Adrenal gland (tissue), 12 donors: ENCODE data around the gene SLC35F1. TPM values are rescaled to one million over a fixed set of nuclear protein-coding genes. Genes with fewer than 3 reads are reported as not detected.

Source experiments
- DNase-seq, 7 donors: peaks; one replicate each; pipeline ENCODE4 v3.0.0-alpha.2; 2019 to 2020
- H3K27ac ChIP-seq, 5 donors: fragments of 200-600 bp; sonication (generic) in 4 of 5; 1 replicate in 3 of 5; 2 replicates in 2 of 5; pipeline versions ENCODE4 v1.5.1 to v1.8.0; 2016 to 2020; ENCODE audit warnings: mild to moderate bottlenecking in 1 of 5
- H3K27me3 ChIP-seq: fragments of 200-600 bp; 2 replicates; pipeline ENCODE4 v1.8.0; 2021
- H3K36me3 ChIP-seq, 2 donors: fragments of 200-600 bp; replicated peaks in 1 of 2; 1 replicate in 1 of 2; 2 replicates in 1 of 2; pipeline versions ENCODE4 v1.5.1 to v1.8.0; 2018 to 2022
- H3K4me1 ChIP-seq, 2 donors: fragments of 200-600 bp; replicated peaks in 1 of 2; 1 replicate in 1 of 2; 2 replicates in 1 of 2; pipeline versions ENCODE4 v1.5.1 to v1.8.0; 2018 to 2021
- H3K4me3 ChIP-seq, 4 donors: fragments of 200-600 bp; sonication (generic) in 3 of 4; one replicate each; pipeline ENCODE4 v1.5.1; 2016 to 2018
- H3K9me3 ChIP-seq, 3 donors: fragments of 200-600 bp; sonication (generic) in 1 of 3; replicated peaks in 1 of 3; 1 replicate in 2 of 3; 2 replicates in 1 of 3; pipeline versions ENCODE4 v1.5.1 to v1.8.0; 2016 to 2021
- CTCF ChIP-seq, 6 experiments: fragments of 450-650 bp in 4 of 6; fragments of 200-600 bp in 2 of 6; sonication (generic) in 1 of 6; IDR thresholded peaks; 1 replicate in 5 of 6; 2 replicates in 1 of 6; pipeline versions ENCODE4 v1.5.1 to v1.8.0; 2016 to 2021; ENCODE audit warnings: antibody characterized with exemption in 6 of 6, mild to moderate bottlenecking in 2 of 6, moderate library complexity in 1 of 6
- POLR2A ChIP-seq, 2 donors: fragments of 450-650 bp; IDR thresholded peaks; one replicate each; pipeline ENCODE4 v1.6.1; 2017; ENCODE audit warnings: antibody characterized with exemption in 2 of 2, mild to moderate bottlenecking in 2 of 2, moderate library complexity in 1 of 2
- WGBS, 4 donors: extraction: QIAGEN DNeasy Blood & Tissue Kit in 2 of 4; methylation state at CpG; one replicate each; pipeline versions ENCODE4 v1.1.5 to v1.1.7; 2013 to 2017; 5-methylcytosine and 5-hydroxymethylcytosine counted together
- intact Hi-C, 2 donors: fragments of 100-400 bp; cut with DNase I; formaldehyde crosslinking; loops; one replicate each; pipeline versions ENCODE4 v1.14.1 to v1.15.0; 2022 to 2023
- polyA plus RNA-seq, 3 donors: library from polyadenylated mRNA; stranded (reverse); fragments of 200-250 nt in 2 of 3; fragments of 350-450 nt in 1 of 3; fragmentation: Illumina TruSeq in 1 of 3; extraction: RNeasy Lipid Tissue Mini Kit (QIAGEN cat#74804) in 1 of 3; gene quantifications; one replicate each; pipeline ENCODE4 v1.2.3, GENCODE V29; 2013 to 2014
- total RNA-seq, 9 donors: library from RNA; depleted of rRNA in 4 of 9; stranded (reverse); fragments of >200 nt in 4 of 9; fragments of 120-200 nt in 1 of 9; fragmentation: NEBNext Ultra II Directional in 1 of 9; extraction: Animal tissue kit (Norgen Biotek cat#: 25700) in 1 of 9; gene quantifications; one replicate each; pipeline versions ENCODE4 v1.1.0 to v1.2.4, GENCODE V29; 2013 to 2023
- donor health status: healthy with polysubstance abuse.
- donor health status: Bipolar disorder and iron deficiency.
- donor health status: DM: yes; HTN: yes; CAD: no.
- donor health status: DM: no; HTN: no; CAD: no.
- donor health status: DM: no; HTN: no; CAD: no.
- donor health status: DM: yes; HTN: yes; CAD: no.

SLC35F1 gene
- total and polyA plus RNA-seq, 12 donors: 0.32 to 4.0 (median 1.7) TPM

GRCh38 chr6:117924690-117925089, 17.6 kb downstream of the SLC35F1 start:
- Histone ChIP-seq H3K27me3 (no peaks in the 10 kb centered on the region), H3K4me1 (peaks cover 0 to 5% of the 10 kb centered on the region in 2 donors), H3K36me3 (no peaks in the 10 kb centered on the region), H3K4me3 (no peak overlapping the region), H3K9me3 (no peaks in the 10 kb centered on the region), H3K27ac (no peak overlapping the region)
- intact Hi-C loops: no loop called here
- DNase-seq: no peak
- 62 to 74% (median 70%) methylated on average over 2 of the region's 2 CpGs for WGBS, 4 donors
- TF ChIP-seq CTCF (IDR thresholded peaks at IDR 0.05) (no peak), POLR2A (IDR thresholded peaks at IDR 0.05) (no peak)

GRCh38 chr6:117927866-117928265, 20.8 kb downstream of the SLC35F1 start:
- H3K4me3 ChIP-seq: no peak overlapping the region
- intact Hi-C loops: no loop called here
- WGBS, 4 donors: 66 to 87% (median 82%) methylated on average over 3 of the region's 3 CpGs

GRCh38 chr6:117928833-117929232, 21.8 kb downstream of the SLC35F1 start:
- H3K9me3 ChIP-seq: no peaks in the 10 kb centered on the region

More at GRCh38 chr6:117927866-117928265, 20.8 kb downstream of the SLC35F1 start:
- no peaks in the 10 kb centered on the region for H3K27me3 ChIP-seq
- H3K36me3 ChIP-seq: no peaks in the 10 kb centered on the region
- TF ChIP-seq CTCF (IDR thresholded peaks at IDR 0.05): no peak
- no peak for TF ChIP-seq POLR2A (IDR thresholded peaks at IDR 0.05)
- H3K9me3 ChIP-seq: no peaks in the 10 kb centered on the region
- H3K4me1 ChIP-seq: no peaks in the 10 kb centered on the region
- H3K27ac ChIP-seq: no peak overlapping the region
- DNase-seq: no peak

GRCh38 chr6:117929501-117929900, 22.4 kb downstream of the SLC35F1 start:
- intact Hi-C loops: no loop called here
- no peak overlapping the region for H3K27ac ChIP-seq
- H3K9me3 ChIP-seq: no peaks in the 10 kb centered on the region
- TF ChIP-seq POLR2A (IDR thresholded peaks at IDR 0.05): no peak
- no peak for TF ChIP-seq CTCF (IDR thresholded peaks at IDR 0.05)
- no peaks in the 10 kb centered on the region for H3K27me3 ChIP-seq
- no peak overlapping the region for H3K4me3 ChIP-seq
- 61 to 77% (median 66%) methylated on average over 1 of the region's 1 CpG for WGBS, 4 donors
- no peaks in the 10 kb centered on the region for H3K4me1 ChIP-seq
- H3K36me3 ChIP-seq: no peaks in the 10 kb centered on the region
- DNase-seq: no peak

More at GRCh38 chr6:117928833-117929232, 21.8 kb downstream of the SLC35F1 start:
- intact Hi-C loops: no loop called here
- DNase-seq: no peak
- TF ChIP-seq CTCF (IDR thresholded peaks at IDR 0.05) (no peak), POLR2A (IDR thresholded peaks at IDR 0.05) (no peak)
- 72 to 84% (median 79%) methylated on average over 4 of the region's 4 CpGs for WGBS, 4 donors
- no peaks in the 10 kb centered on the region for H3K36me3 ChIP-seq
- H3K4me3 ChIP-seq: no peak overlapping the region
- H3K27ac ChIP-seq: no peak overlapping the region
- H3K4me1 ChIP-seq: no peaks in the 10 kb centered on the region
- no peaks in the 10 kb centered on the region for H3K27me3 ChIP-seq
